ENCODE measurements around the gene FBXO34.

Gene FBXO34

GRCh38 chr14:55248411-55248810, 22.8 kb upstream of the FBXO34 start:
- no peak for TF ChIP-seq EZH2phosphoT487 (IDR thresholded peaks at IDR 0.05; ENCODE audit: borderline replicate concordance)
- no peak for TF ChIP-seq CTCF (conservative IDR thresholded peaks at IDR 0.05; ENCODE audit: low read length)
- H2AFZ ChIP-seq (ENCODE audit: low read length): no peak overlapping the region
- no peaks in the 10 kb centered on the region for H3K9me3 ChIP-seq (ENCODE audit: insufficient read depth, low read depth, low read length)
- H3K9ac ChIP-seq (ENCODE audit: low read depth, low read length, poor library complexity, severe bottlenecking): no peak overlapping the region
- H3F3A ChIP-seq (ENCODE audit: low read depth): no peaks in the 10 kb centered on the region
- H3K27me3 ChIP-seq (ENCODE audit: insufficient read depth, low read length, poor library complexity, severe bottlenecking): no peaks in the 10 kb centered on the region
- no peaks in the 10 kb centered on the region for H4K20me1 ChIP-seq (ENCODE audit: insufficient read depth, low read length, poor library complexity, severe bottlenecking)
- no peaks in the 10 kb centered on the region for H3K4me1 ChIP-seq (ENCODE audit: insufficient read depth, low read length, poor library complexity, severe bottlenecking)
- no peak overlapping the region for H3K4me3 ChIP-seq (ENCODE audit: low read length, poor library complexity, severe bottlenecking)
- H3K4me2 ChIP-seq (ENCODE audit: low read depth, low read length, poor library complexity, severe bottlenecking): no peak overlapping the region
- H3K9me2 ChIP-seq (replicated peaks; ENCODE audit: low read depth, low read length): no peaks in the 10 kb centered on the region
- H3K36me3 ChIP-seq (ENCODE audit: insufficient read depth, low read length): no peaks in the 10 kb centered on the region
- H3K79me2 ChIP-seq (ENCODE audit: insufficient read depth, low read length): no peaks in the 10 kb centered on the region

- Histone ChIP-seq H3K4me1 (ENCODE audit: insufficient read depth, low read length, poor library complexity, severe bottlenecking) (no peaks in the 10 kb centered on the region), H3K4me3 (ENCODE audit: low read length, poor library complexity, severe bottlenecking) (no peak overlapping the region), H3K4me2 (ENCODE audit: low read depth, low read length, poor library complexity, severe bottlenecking) (no peak overlapping the region), H3K36me3 (ENCODE audit: insufficient read depth, low read length) (no peaks in the 10 kb centered on the region), H4K20me1 (ENCODE audit: insufficient read depth, low read length, poor library complexity, severe bottlenecking) (no peaks in the 10 kb centered on the region), H2AFZ (ENCODE audit: low read length) (no peak overlapping the region), H3K9me3 (ENCODE audit: insufficient read depth, low read depth, low read length) (no peaks in the 10 kb centered on the region), H3K27me3 (ENCODE audit: insufficient read depth, low read length, poor library complexity, severe bottlenecking) (no peaks in the 10 kb centered on the region), H3K79me2 (ENCODE audit: insufficient read depth, low read length) (no peaks in the 10 kb centered on the region), H3K9me2 (replicated peaks; ENCODE audit: low read depth, low read length) (no peaks in the 10 kb centered on the region), H3F3A (ENCODE audit: low read depth) (no peaks in the 10 kb centered on the region), H3K9ac (ENCODE audit: low read depth, low read length, poor library complexity, severe bottlenecking) (no peak overlapping the region)
- TF ChIP-seq EZH2phosphoT487 (IDR thresholded peaks at IDR 0.05; ENCODE audit: borderline replicate concordance) (no peak), CTCF (conservative IDR thresholded peaks at IDR 0.05; ENCODE audit: low read length) (no peak)
These were observed 21.8 kb upstream of the FBXO34 start for GRCh38 chr14:55249423-55249822.

GRCh38 chr14:55253276-55253675, 17.9 kb upstream of the FBXO34 start:
- H3K27me3 ChIP-seq (ENCODE audit: insufficient read depth, low read length, poor library complexity, severe bottlenecking): no peaks in the 10 kb centered on the region
- H2AFZ ChIP-seq (ENCODE audit: low read length): no peak overlapping the region
- no peak overlapping the region for H3K9ac ChIP-seq (ENCODE audit: low read depth, low read length, poor library complexity, severe bottlenecking)
- no peak for TF ChIP-seq CTCF (conservative IDR thresholded peaks at IDR 0.05; ENCODE audit: low read length)
- TF ChIP-seq EZH2phosphoT487 (IDR thresholded peaks at IDR 0.05; ENCODE audit: borderline replicate concordance): no peak
- no peaks in the 10 kb centered on the region for H3K9me3 ChIP-seq (ENCODE audit: insufficient read depth, low read depth, low read length)
- H3K79me2 ChIP-seq (ENCODE audit: insufficient read depth, low read length): no peaks in the 10 kb centered on the region
- no peaks in the 10 kb centered on the region for H3K4me1 ChIP-seq (ENCODE audit: insufficient read depth, low read length, poor library complexity, severe bottlenecking)
- no peaks in the 10 kb centered on the region for H3F3A ChIP-seq (ENCODE audit: low read depth)
- H4K20me1 ChIP-seq (ENCODE audit: insufficient read depth, low read length, poor library complexity, severe bottlenecking): no peaks in the 10 kb centered on the region
- H3K4me2 ChIP-seq (ENCODE audit: low read depth, low read length, poor library complexity, severe bottlenecking): no peak overlapping the region
- H3K36me3 ChIP-seq (ENCODE audit: insufficient read depth, low read length): no peaks in the 10 kb centered on the region
- no peak overlapping the region for H3K4me3 ChIP-seq (ENCODE audit: low read length, poor library complexity, severe bottlenecking)
- no peaks in the 10 kb centered on the region for H3K9me2 ChIP-seq (replicated peaks; ENCODE audit: low read depth, low read length)
